ENCODE data around the gene MELTF.

DNA sequence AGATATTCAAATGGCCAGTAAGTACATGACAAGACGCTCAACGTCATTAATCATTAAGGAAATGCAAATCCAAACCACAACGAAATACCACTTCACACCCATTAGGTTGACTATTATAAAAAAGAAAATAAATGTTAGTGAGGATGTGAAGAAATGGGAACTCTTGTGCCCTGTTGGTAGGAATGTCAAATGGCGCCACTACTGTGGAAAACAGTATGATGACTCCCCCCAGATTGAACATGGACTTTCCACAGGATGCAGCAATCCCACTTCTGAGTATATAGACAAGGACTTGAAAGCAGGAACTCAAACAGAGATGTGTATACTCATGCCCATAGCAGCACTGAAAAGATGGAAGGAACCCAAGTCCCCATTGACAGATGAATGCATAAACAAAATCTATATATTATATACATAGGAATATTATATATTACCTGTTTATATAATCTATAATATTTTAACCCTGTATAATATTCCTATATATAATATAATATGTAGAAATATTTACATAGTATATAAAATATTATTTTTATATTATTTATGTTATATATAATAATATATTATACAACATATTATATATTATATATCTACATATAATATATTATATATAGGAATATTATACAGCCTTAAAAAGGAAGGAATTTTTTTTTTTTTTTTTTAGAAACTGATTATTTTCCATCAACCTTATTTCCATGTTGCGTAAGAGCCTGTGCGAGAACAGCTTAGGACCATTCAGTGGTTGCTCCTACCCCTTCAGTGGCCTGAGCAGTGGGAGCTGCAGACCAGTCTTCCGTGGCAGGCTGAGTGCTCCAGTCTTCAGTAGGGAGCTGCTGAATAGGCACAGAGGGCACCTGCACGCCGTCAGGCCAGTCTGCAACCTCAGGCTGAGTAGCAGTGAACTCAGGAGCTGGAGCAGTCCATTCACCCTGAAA, 43.4 kb downstream of the MELTF start:
- no peak for TF ChIP-seq POLR2A (IDR thresholded peaks at IDR 0.05)
- TF ChIP-seq, protein P1, sequence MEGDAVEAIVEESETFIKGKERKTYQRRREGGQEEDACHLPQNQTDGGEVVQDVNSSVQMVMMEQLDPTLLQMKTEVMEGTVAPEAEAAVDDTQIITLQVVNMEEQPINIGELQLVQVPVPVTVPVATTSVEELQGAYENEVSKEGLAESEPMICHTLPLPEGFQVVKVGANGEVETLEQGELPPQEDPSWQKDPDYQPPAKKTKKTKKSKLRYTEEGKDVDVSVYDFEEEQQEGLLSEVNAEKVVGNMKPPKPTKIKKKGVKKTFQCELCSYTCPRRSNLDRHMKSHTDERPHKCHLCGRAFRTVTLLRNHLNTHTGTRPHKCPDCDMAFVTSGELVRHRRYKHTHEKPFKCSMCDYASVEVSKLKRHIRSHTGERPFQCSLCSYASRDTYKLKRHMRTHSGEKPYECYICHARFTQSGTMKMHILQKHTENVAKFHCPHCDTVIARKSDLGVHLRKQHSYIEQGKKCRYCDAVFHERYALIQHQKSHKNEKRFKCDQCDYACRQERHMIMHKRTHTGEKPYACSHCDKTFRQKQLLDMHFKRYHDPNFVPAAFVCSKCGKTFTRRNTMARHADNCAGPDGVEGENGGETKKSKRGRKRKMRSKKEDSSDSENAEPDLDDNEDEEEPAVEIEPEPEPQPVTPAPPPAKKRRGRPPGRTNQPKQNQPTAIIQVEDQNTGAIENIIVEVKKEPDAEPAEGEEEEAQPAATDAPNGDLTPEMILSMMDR (IDR thresholded peaks at IDR 0.05): no peak

Data from adrenal gland (tissue), 5 donors.